LNCaP clone FGC (cell line): ENCODE data around the gene ARHGDIG.
"Not testable (repeated sequence)": the region's sequence is repeated elsewhere in the genome, so short reads cannot be mapped to it uniquely, and the experiment has no call there.

Experiments
- DNase-seq: peaks from one replicate; pipeline ENCODE4 v3.0.0-alpha.2; 2011; ENCODE audit warnings: low read depth
- H3K4me3 ChIP-seq: 2 replicates; pipeline ENCODE4 v1.5.1; 2011; ENCODE audit warnings: mild to moderate bottlenecking, low read depth, low read length, control low read depth
- CTCF ChIP-seq: IDR thresholded peaks from 2 replicates; pipeline ENCODE4 v1.5.1; 2012; ENCODE audit warnings: mild to moderate bottlenecking; ENCODE audit not compliant: control insufficient read depth, insufficient read depth; ENCODE audit errors: extremely low read depth

ARHGDIG gene

GRCh38 chr16:255183-255582, 25.2 kb upstream of the ARHGDIG start:
- TF ChIP-seq CTCF = no peak
- H3K4me3 ChIP-seq = no peak overlapping the region
- no peak for DNase-seq

- H3K4me3 ChIP-seq, DNase-seq: not testable (repeated sequence)
Observed at GRCh38 chr16:258091-258490, 22.3 kb upstream of the ARHGDIG start.

GRCh38 chr16:259226-259625, 21.2 kb upstream of the ARHGDIG start:
- no peak for TF ChIP-seq CTCF
- no peak overlapping the region for H3K4me3 ChIP-seq
- DNase-seq = no peak

- DNase-seq = no peak
- TF ChIP-seq CTCF = no peak
- H3K4me3 ChIP-seq = no peak overlapping the region
Observed at GRCh38 chr16:259814-260253, 20.6 kb upstream of the ARHGDIG start.

- no peak for TF ChIP-seq CTCF
- no peak for DNase-seq
Observed at GRCh38 chr16:260326-260725, 20.1 kb upstream of the ARHGDIG start.

GRCh38 chr16:261031-261691, 19.2 kb upstream of the ARHGDIG start:
- no peak for DNase-seq
- no peak for TF ChIP-seq CTCF
- H3K4me3 ChIP-seq = no peak overlapping the region

More at GRCh38 chr16:260326-260725, 20.1 kb upstream of the ARHGDIG start:
- H3K4me3 ChIP-seq = no peak overlapping the region

- TF ChIP-seq CTCF = no peak
- no peak for DNase-seq
Observed at GRCh38 chr16:262121-262745, 18.2 kb upstream of the ARHGDIG start.

More at GRCh38 chr16:262121-262745, 18.2 kb upstream of the ARHGDIG start:
- no peak overlapping the region for H3K4me3 ChIP-seq
